ENCODE measurements around the gene DSCAM. TPM values are rescaled to one million over a fixed set of nuclear protein-coding genes. Genes with fewer than 3 reads are reported as not detected.

Gene DSCAM
- total and polyA plus RNA-seq, 3 donors from 2014 or later: 0.70 to 2.3 (median 2.0) TPM

DNA sequence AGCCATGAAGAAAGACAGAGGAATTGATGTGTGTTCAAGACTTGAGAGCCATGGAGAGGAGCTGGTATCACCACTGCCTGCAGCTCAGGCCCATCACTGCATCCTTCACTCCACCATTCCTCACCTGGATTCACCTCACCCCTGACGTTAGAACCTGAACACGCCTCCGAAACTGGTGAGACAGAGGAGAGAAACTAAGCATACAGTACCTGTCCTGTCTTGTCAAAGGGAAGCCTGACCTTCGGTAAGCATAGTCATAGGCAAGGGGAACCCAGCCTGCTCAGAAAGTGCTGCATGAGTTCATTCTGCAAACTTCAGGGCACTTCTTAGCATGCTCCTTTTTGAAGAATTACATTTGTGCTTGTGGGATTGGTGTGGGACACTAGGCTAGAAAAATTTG, 425.8 kb downstream of the DSCAM start:
- WGBS, 2 donors: 98% methylated on average over 4 of the region's 4 CpGs
- intact Hi-C loops (cut with DNase I; ENCODE audit: low total_unique reads): no loop called here
- TF ChIP-seq POLR2A (IDR thresholded peaks at IDR 0.05): no peak
- TF ChIP-seq, protein P1, sequence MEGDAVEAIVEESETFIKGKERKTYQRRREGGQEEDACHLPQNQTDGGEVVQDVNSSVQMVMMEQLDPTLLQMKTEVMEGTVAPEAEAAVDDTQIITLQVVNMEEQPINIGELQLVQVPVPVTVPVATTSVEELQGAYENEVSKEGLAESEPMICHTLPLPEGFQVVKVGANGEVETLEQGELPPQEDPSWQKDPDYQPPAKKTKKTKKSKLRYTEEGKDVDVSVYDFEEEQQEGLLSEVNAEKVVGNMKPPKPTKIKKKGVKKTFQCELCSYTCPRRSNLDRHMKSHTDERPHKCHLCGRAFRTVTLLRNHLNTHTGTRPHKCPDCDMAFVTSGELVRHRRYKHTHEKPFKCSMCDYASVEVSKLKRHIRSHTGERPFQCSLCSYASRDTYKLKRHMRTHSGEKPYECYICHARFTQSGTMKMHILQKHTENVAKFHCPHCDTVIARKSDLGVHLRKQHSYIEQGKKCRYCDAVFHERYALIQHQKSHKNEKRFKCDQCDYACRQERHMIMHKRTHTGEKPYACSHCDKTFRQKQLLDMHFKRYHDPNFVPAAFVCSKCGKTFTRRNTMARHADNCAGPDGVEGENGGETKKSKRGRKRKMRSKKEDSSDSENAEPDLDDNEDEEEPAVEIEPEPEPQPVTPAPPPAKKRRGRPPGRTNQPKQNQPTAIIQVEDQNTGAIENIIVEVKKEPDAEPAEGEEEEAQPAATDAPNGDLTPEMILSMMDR (IDR thresholded peaks at IDR 0.05): no peak
- no peaks in the 10 kb centered on the region for H3K27me3 ChIP-seq
- no peak overlapping the region for H3K4me3 ChIP-seq
- no peaks in the 10 kb centered on the region for H3K36me3 ChIP-seq (ENCODE audit: low read depth, missing control alignments)
- DNase-seq: no peak
- H3K4me1 ChIP-seq: no peaks in the 10 kb centered on the region
- no peak overlapping the region for H3K27ac ChIP-seq
- no peaks in the 10 kb centered on the region for H3K9me3 ChIP-seq

GRCh38 chr21:40416572-40416971, 430.4 kb downstream of the DSCAM start:
- Histone ChIP-seq H3K9me3 (no peaks in the 10 kb centered on the region), H3K27me3 (no peaks in the 10 kb centered on the region), H3K4me1 (no peaks in the 10 kb centered on the region), H3K36me3 (ENCODE audit: low read depth, missing control alignments) (no peaks in the 10 kb centered on the region), H3K27ac (no peak overlapping the region), H3K4me3 (no peak overlapping the region)
- TF ChIP-seq, protein P1 (IDR thresholded peaks at IDR 0.05): no peak
- no peak for TF ChIP-seq POLR2A (IDR thresholded peaks at IDR 0.05)
- no peak for DNase-seq
- intact Hi-C loops (cut with DNase I; ENCODE audit: low total_unique reads): no loop called here

- 76 to 81% methylated on average over 5 of the region's 5 CpGs for WGBS, 2 donors
These were observed 438.4 kb downstream of the DSCAM start for GRCh38 chr21:40408561-40408960.

DNA sequence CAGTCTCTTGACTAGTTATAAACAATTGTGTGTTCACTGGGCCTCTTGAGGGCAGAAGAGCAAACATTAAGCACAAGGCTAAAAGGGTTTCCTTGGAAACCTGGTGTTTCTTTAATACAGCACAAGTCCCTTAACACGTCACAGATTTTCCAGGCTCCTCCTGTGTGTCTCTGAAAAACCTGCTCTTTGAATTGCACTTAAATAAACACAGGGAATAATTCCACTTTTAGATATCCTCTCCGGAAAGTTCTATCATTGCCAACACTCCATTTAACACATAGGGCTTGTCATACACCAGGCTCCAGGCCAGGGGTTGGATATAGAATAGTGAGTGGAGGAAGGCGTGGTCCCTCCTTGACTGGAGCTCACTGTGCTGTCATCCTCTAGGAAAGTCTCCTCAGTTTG, 442.6 kb downstream of the DSCAM start:
- Histone ChIP-seq H3K27ac (no peak overlapping the region), H3K4me1 (no peaks in the 10 kb centered on the region), H3K36me3 (ENCODE audit: low read depth, missing control alignments) (no peaks in the 10 kb centered on the region), H3K9me3 (no peaks in the 10 kb centered on the region), H3K27me3 (no peaks in the 10 kb centered on the region), H3K4me3 (no peak overlapping the region)
- intact Hi-C loops (cut with DNase I; ENCODE audit: low total_unique reads): no loop called here
- no peak for DNase-seq
- TF ChIP-seq POLR2A (IDR thresholded peaks at IDR 0.05): no peak
- TF ChIP-seq, protein P1 (IDR thresholded peaks at IDR 0.05): no peak
- WGBS, 2 donors: 50 to 57% methylated on average over 3 of the region's 3 CpGs

More at GRCh38 chr21:40408561-40408960, 438.4 kb downstream of the DSCAM start:
- Histone ChIP-seq H3K36me3 (ENCODE audit: low read depth, missing control alignments) (no peaks in the 10 kb centered on the region), H3K4me1 (no peaks in the 10 kb centered on the region), H3K27me3 (no peaks in the 10 kb centered on the region), H3K27ac (no peak overlapping the region), H3K9me3 (no peaks in the 10 kb centered on the region), H3K4me3 (no peak overlapping the region)
- no peak for DNase-seq
- TF ChIP-seq, protein P1 (IDR thresholded peaks at IDR 0.05): no peak
- TF ChIP-seq POLR2A (IDR thresholded peaks at IDR 0.05): no peak
- intact Hi-C loops (cut with DNase I; ENCODE audit: low total_unique reads): no loop called here

- 94 to 97% methylated on average over 2 of the region's 2 CpGs for WGBS, 2 donors
- H3K4me1 ChIP-seq: no peaks in the 10 kb centered on the region
- no peak overlapping the region for H3K27ac ChIP-seq
- no peaks in the 10 kb centered on the region for H3K36me3 ChIP-seq (ENCODE audit: low read depth, missing control alignments)
- no peaks in the 10 kb centered on the region for H3K9me3 ChIP-seq
- TF ChIP-seq, protein P1 (IDR thresholded peaks at IDR 0.05): no peak
- TF ChIP-seq POLR2A (IDR thresholded peaks at IDR 0.05): no peak
- intact Hi-C loops (cut with DNase I; ENCODE audit: low total_unique reads): no loop called here
- no peak for DNase-seq
- no peak overlapping the region for H3K4me3 ChIP-seq
- no peaks in the 10 kb centered on the region for H3K27me3 ChIP-seq
These were observed 443.9 kb downstream of the DSCAM start for GRCh38 chr21:40402884-40403582.
